H1 (cell line): ENCODE measurements around the gene PGK1. TPM values are rescaled to one million over a fixed set of nuclear protein-coding genes. Genes with fewer than 3 reads are reported as not detected.
A peak's percentile ranks its signal among the peaks of the same experiment; 100 is the strongest.

Experiments
- CTCF ChIA-PET: fragments of 300-600 bp; sonication (Branson Sonifier 250); formaldehyde crosslinking; loops from one replicate; lab custom pipeline; 2021; ENCODE audit not compliant: partially characterized antibody; lab: Charles Lee
- POLR2A ChIA-PET: fragments of 300-600 bp; sonication (Branson Sonifier 250); formaldehyde crosslinking; loops from one replicate; lab custom pipeline; 2021; ENCODE audit warnings: inconsistent platforms; ENCODE audit not compliant: partially characterized antibody; lab: Charles Lee
- DNase-seq, 2 experiments: peaks; one replicate each; pipeline versions ENCODE4 v3.0.0 to v3.0.0-alpha.2; 2010 to 2022; ENCODE audit warnings: low spot score in 2 of 2, low read depth in 1 of 2, mixed read lengths in 1 of 2
- FAIRE-seq: peaks from 2 replicates; lab custom pipeline; 2011; peaks lifted over from hg19 to GRCh38; lab: Jason Lieb, UNC
- H2AFZ ChIP-seq: 2 replicates; pipeline ENCODE4 v1.8.1; 2012; ENCODE audit warnings: low read length, inconsistent platforms
- H2AK5ac ChIP-seq: 2 replicates; pipeline ENCODE4 v1.6.1; 2013; ENCODE audit warnings: low read depth, low read length
- H2BK120ac ChIP-seq: replicated peaks from 2 replicates; pipeline ENCODE3; 2013; ENCODE audit warnings: low read depth, low read length, inconsistent platforms
- H2BK12ac ChIP-seq: 2 replicates; pipeline ENCODE4 v1.6.1; 2013; ENCODE audit warnings: low read depth, low read length
- H2BK15ac ChIP-seq: 2 replicates; pipeline ENCODE4 v1.6.1; 2013; ENCODE audit warnings: low read length
- H2BK20ac ChIP-seq: 2 replicates; pipeline ENCODE4 v1.6.1; 2013; ENCODE audit warnings: low read length
- H2BK5ac ChIP-seq: 2 replicates; pipeline ENCODE4 v1.6.1; 2013; ENCODE audit warnings: low read depth, low read length
- H3K14ac ChIP-seq: 2 replicates; pipeline ENCODE4 v1.6.1; 2013; ENCODE audit warnings: inconsistent platforms; ENCODE audit not compliant: insufficient read length
- H3K18ac ChIP-seq: 2 replicates; pipeline ENCODE4 v1.6.1; 2013; ENCODE audit warnings: low read length; ENCODE audit errors: extremely low read depth
- H3K23ac ChIP-seq: 2 replicates; pipeline ENCODE4 v1.6.1; 2013; ENCODE audit warnings: inconsistent platforms; ENCODE audit not compliant: insufficient read length
- H3K23me2 ChIP-seq: 2 replicates; pipeline ENCODE4 v1.6.1; 2013; ENCODE audit warnings: low read depth, low read length
- H3K27ac ChIP-seq: 2 replicates; pipeline ENCODE4 v1.6.1; 2011; ENCODE audit warnings: low read depth, low read length, inconsistent platforms
- H3K27me3 ChIP-seq, 4 experiments: replicated peaks in 1 of 4; 1 replicate in 1 of 4; 2 replicates in 3 of 4; pipeline versions ENCODE4 v1.6.1 to v1.8.1; 2011 to 2013; ENCODE audit warnings: low read length in 3 of 4, mild to moderate bottlenecking in 3 of 4, inconsistent platforms in 2 of 4, mixed read lengths in 2 of 4, moderate library complexity in 1 of 4; ENCODE audit not compliant: control insufficient read depth in 3 of 4, insufficient read depth in 3 of 4; ENCODE audit errors: extremely low read depth in 1 of 4
- H3K36me3 ChIP-seq, 4 experiments: 2 replicates each; pipeline versions ENCODE4 v1.6.1 to v1.8.1; 2011 to 2013; ENCODE audit warnings: mild to moderate bottlenecking in 4 of 4, low read length in 3 of 4, moderate library complexity in 2 of 4, control low read depth in 1 of 4, inconsistent platforms in 1 of 4; ENCODE audit not compliant: insufficient read depth in 4 of 4, control insufficient read depth in 2 of 4
- H3K4ac ChIP-seq: replicated peaks from 2 replicates; pipeline ENCODE3; 2013; ENCODE audit warnings: low read length, low read depth, mixed read lengths, inconsistent platforms; ENCODE audit not compliant: insufficient read length
- H3K4me1 ChIP-seq, 4 experiments: replicated peaks in 1 of 4; 1 replicate in 1 of 4; 2 replicates in 3 of 4; pipeline versions ENCODE4 v1.6.1 to v1.8.1; 2011 to 2013; ENCODE audit warnings: low read length in 3 of 4, inconsistent platforms in 2 of 4, mixed read lengths in 1 of 4; ENCODE audit not compliant: insufficient read depth in 4 of 4, control insufficient read depth in 3 of 4
- H3K4me2 ChIP-seq, 2 experiments: 2 replicates each; pipeline versions ENCODE4 v1.6.1 to v1.8.1; 2011 to 2013; ENCODE audit warnings: low read depth in 2 of 2, low read length in 2 of 2, control low read depth in 1 of 2, inconsistent platforms in 1 of 2, mild to moderate bottlenecking in 1 of 2; ENCODE audit not compliant: insufficient read depth in 1 of 2
- H3K4me3 ChIP-seq, 4 experiments: fragments of 200-600, 300-600 bp in 1 of 4; sonication (generic), shearing (Covaris generic), sonication (Bioruptor Twin) in 1 of 4; 2 replicates each; pipeline versions ENCODE4 v1.5.1 to v1.8.1; 2011 to 2016; ENCODE audit warnings: low read length in 4 of 4, low read depth in 3 of 4, control low read depth in 2 of 4, inconsistent platforms in 2 of 4, mild to moderate bottlenecking in 2 of 4, mixed read lengths in 1 of 4, moderate library complexity in 1 of 4; ENCODE audit not compliant: insufficient read depth in 2 of 4; ENCODE audit errors: extremely low read depth in 1 of 4
- H3K56ac ChIP-seq: replicated peaks from 2 replicates; pipeline ENCODE3; 2013; ENCODE audit warnings: low read depth, mild to moderate bottlenecking, mixed read lengths, low read length, inconsistent platforms; ENCODE audit not compliant: insufficient read length
- H3K79me1 ChIP-seq: 2 replicates; pipeline ENCODE4 v1.6.1; 2013; ENCODE audit warnings: low read depth, low read length, control low read depth
- H3K79me2 ChIP-seq, 2 experiments: 2 replicates each; pipeline versions ENCODE4 v1.6.1 to v1.8.1; 2012 to 2013; ENCODE audit warnings: low read length in 2 of 2, mild to moderate bottlenecking in 2 of 2, inconsistent platforms in 1 of 2; ENCODE audit not compliant: insufficient read depth in 2 of 2, control insufficient read depth in 1 of 2
- H3K9ac ChIP-seq, 4 experiments: replicated peaks in 1 of 4; 1 replicate in 1 of 4; 2 replicates in 3 of 4; pipeline versions ENCODE4 v1.6.1 to v1.8.1; 2011 to 2013; ENCODE audit warnings: low read depth in 3 of 4, low read length in 3 of 4, control low read depth in 2 of 4, mild to moderate bottlenecking in 2 of 4, moderate library complexity in 2 of 4, inconsistent platforms in 1 of 4; ENCODE audit errors: extremely low read depth in 1 of 4
- H3K9me3 ChIP-seq, 2 experiments: 2 replicates each; pipeline versions ENCODE4 v1.6.1 to v1.8.1; 2012 to 2013; ENCODE audit warnings: mild to moderate bottlenecking in 2 of 2, moderate library complexity in 2 of 2, control low read depth in 1 of 2, inconsistent platforms in 1 of 2, low read depth in 1 of 2, low read length in 1 of 2, mixed read lengths in 1 of 2; ENCODE audit not compliant: insufficient read depth in 2 of 2
- H4K20me1 ChIP-seq, 2 experiments: replicated peaks in 1 of 2; 2 replicates each; pipeline versions ENCODE3 to v1.8.1; 2011 to 2013; ENCODE audit warnings: inconsistent platforms in 2 of 2, low read length in 2 of 2, mild to moderate bottlenecking in 1 of 2; ENCODE audit not compliant: insufficient read depth in 2 of 2, control insufficient read depth in 1 of 2
- H4K5ac ChIP-seq: 2 replicates; pipeline ENCODE4 v1.6.1; 2013; ENCODE audit warnings: low read length, low read depth, mixed read lengths, inconsistent platforms; ENCODE audit not compliant: insufficient read length
- H4K8ac ChIP-seq: 2 replicates; pipeline ENCODE4 v1.8.0; 2013; ENCODE audit warnings: mild to moderate bottlenecking, moderate library complexity, low read length, inconsistent platforms; ENCODE audit not compliant: insufficient read depth; ENCODE audit errors: extremely low read depth
- H4K91ac ChIP-seq: replicated peaks from 2 replicates; pipeline ENCODE3; 2013; ENCODE audit warnings: low read length, mixed read lengths, inconsistent platforms; ENCODE audit not compliant: insufficient read length
- BACH1 ChIP-seq: IDR thresholded peaks from 2 replicates; pipeline ENCODE4 v1.6.1; 2012; ENCODE audit warnings: low read length, improper control_type of control experiment
- CBX8 ChIP-seq: fragments of 300-800, 300-1000 bp; sonication (generic); IDR thresholded peaks from 2 replicates; pipeline ENCODE4 v1.7.1; 2016; ENCODE audit warnings: low read depth, low read length, borderline replicate concordance
- CTCF ChIP-seq, 3 experiments: IDR thresholded peaks; 1 replicate in 2 of 3; 2 replicates in 1 of 3; pipeline versions ENCODE4 v1.5.1 to v1.6.1; 2011; ENCODE audit warnings: low read length in 3 of 3, mild to moderate bottlenecking in 3 of 3, inconsistent platforms in 2 of 3, low read depth in 1 of 3, moderate library complexity in 1 of 3; ENCODE audit not compliant: insufficient read depth in 1 of 3; ENCODE audit errors: control extremely low read depth in 1 of 3
- JUND ChIP-seq: IDR thresholded peaks from 2 replicates; pipeline ENCODE4 v1.6.1; 2011; ENCODE audit warnings: mild to moderate bottlenecking, improper control_type of control experiment, low read length
- POU5F1 ChIP-seq: IDR thresholded peaks from 2 replicates; pipeline ENCODE4 v1.6.1; 2011; ENCODE audit warnings: low read depth, mild to moderate bottlenecking, low read length, moderate library complexity
- RAD21 ChIP-seq, 2 experiments: IDR thresholded peaks in 1 of 2; conservative IDR thresholded peaks in 1 of 2; 2 replicates each; pipeline ENCODE4 v1.6.1; 2011; ENCODE audit warnings: low read depth in 2 of 2, low read length in 2 of 2, improper control_type of control experiment in 1 of 2, inconsistent platforms in 1 of 2, mild to moderate bottlenecking in 1 of 2, moderate library complexity in 1 of 2
- RFX5 ChIP-seq: IDR thresholded peaks from 2 replicates; pipeline ENCODE4 v1.6.1; 2011; ENCODE audit warnings: low read depth, low read length, improper control_type of control experiment, borderline replicate concordance
- WGBS, 2 experiments: shearing (Covaris generic) in 1 of 2; methylation state at CpG; one replicate each; pipeline versions ENCODE4 v1.1.6 to v1.1.7; 2013 to 2015; ENCODE audit warnings: low lambda C conversion rate in 2 of 2, mixed read lengths in 2 of 2, inconsistent platforms in 1 of 2, low coverage in 1 of 2, missing lambda C conversion rate in 1 of 2; ENCODE audit not compliant: insufficient replicate concordance in 2 of 2, insufficient coverage in 1 of 2, insufficient read length in 1 of 2; ENCODE audit errors: extremely low coverage in 1 of 2, missing lambda C conversion rate in 1 of 2; 5-methylcytosine and 5-hydroxymethylcytosine counted together
- polyA plus RNA-seq, 7 experiments: library from polyadenylated mRNA; depleted of rRNA in 3 of 7; stranded (reverse) in 5 of 7; unstranded in 2 of 7; fragments of >200 nt in 5 of 7; fragments of 200-250 nt in 2 of 7; gene quantifications; 1 replicate in 5 of 7; 2 replicates in 1 of 7; 4 replicates in 1 of 7; pipeline versions ENCODE4 v1.2.1 to v1.2.3, GENCODE V29; 2011 to 2013; ENCODE audit warnings: missing spikeins in 2 of 7, mixed read lengths in 2 of 7
- total RNA-seq: library from RNA; stranded (reverse); fragmentation: NEBNext Ultra II Directional; extraction: Animal tissue kit (Norgen Biotek cat#: 25700); gene quantifications from 2 replicates; pipeline ENCODE4 v1.2.1, GENCODE V29; 2021
- TF ChIP-seq, protein P1 (sequence below): IDR thresholded peaks from 2 replicates; pipeline ENCODE4 v1.6.1; 2012; ENCODE audit warnings: inconsistent platforms
- TF ChIP-seq, protein P2 (sequence below): IDR thresholded peaks from 2 replicates; pipeline ENCODE4 v1.6.1; 2011; ENCODE audit warnings: low read length, improper control_type of control experiment

The PGK1 gene
- total and polyA plus RNA-seq, 2 of the 8 experiments (the other 6 are each of a cell fraction or from before 2014, with no cell fraction given) = 328 to 427 TPM

GRCh38 chrX:78092296-78092695 lies 11.8 kb upstream of the PGK1 start:
- H3K23ac ChIP-seq = no peak overlapping the region
- no peak overlapping the region for H4K8ac ChIP-seq
- H3K9me3 ChIP-seq = no peaks in the 10 kb centered on the region
- WGBS, 2 experiments = 15% methylated on average over 2 of the region's 2 CpGs; no CpG with 5 or more reads in 1 of the 2 experiments
- ChIA-PET CTCF (interaction anchor here (0.8 to 2.1 kb wide), 10 partner anchors 10 to 67 kb away, joined by 3 to 8 read pairs (median 4); partner anchors contain the start of gene PGK1), POLR2A (interaction anchor here (1.1 to 1.5 kb wide), 3 partner anchors 11 to 1944 kb away, joined by 3 to 5 read pairs (median 3); no protein-coding TSS in a partner anchor)
- H4K5ac ChIP-seq = no peak overlapping the region
- H2BK12ac ChIP-seq = 0 out of 2 replicates have a peak overlapping the region, but pooled peaks have one; percentile 27
- no peak overlapping the region for H3K56ac ChIP-seq
- H3K14ac ChIP-seq = no peak overlapping the region
- no peak overlapping the region for H2BK20ac ChIP-seq
- no peaks in the 10 kb centered on the region for H3K27me3 ChIP-seq
- no peak overlapping the region; a peak in 1 of 4 replicates for H3K4me2 ChIP-seq
- H2AFZ ChIP-seq = peak overlapping the region; percentile 81; the same call in 1 of the 2 replicates
- peak overlapping the region; percentile 39; the same call in 1 of the 2 replicates for H2BK5ac ChIP-seq
- DNase-seq = peak in 1 of 2 experiments; percentile 46
- no peaks in the 10 kb centered on the region for H3K36me3 ChIP-seq
- no peaks in the 10 kb centered on the region for H3K79me1 ChIP-seq
- no peak overlapping the region for H2BK15ac ChIP-seq
- H3K4ac ChIP-seq = no peak overlapping the region
- no peak overlapping the region for H3K9ac ChIP-seq
- H3K4me3 ChIP-seq = no peak overlapping the region
- H3K27ac ChIP-seq = no peak overlapping the region
- H3K79me2 ChIP-seq = no peaks in the 10 kb centered on the region
- FAIRE-seq = peak; percentile 88
- no peaks in the 10 kb centered on the region for H3K23me2 ChIP-seq
- no peak overlapping the region; the same call in 1 of the 2 replicates for H3K18ac ChIP-seq
- H2BK120ac ChIP-seq = no peak overlapping the region
- no peak overlapping the region for H4K91ac ChIP-seq
- peaks cover 0 to 8% (median 3%) of the 10 kb centered on the region in 4 experiments; a peak in 3 of 7 replicates for H3K4me1 ChIP-seq
- H4K20me1 ChIP-seq = no peaks in the 10 kb centered on the region
- H2AK5ac ChIP-seq = no peak overlapping the region
- no peak for TF ChIP-seq RFX5
- TF ChIP-seq CTCF (IDR thresholded peaks at IDR 0.05; ENCODE audit: control extremely low read depth in 1 of 3, insufficient read depth in 1 of 3, low read depth in 1 of 3, low read length in 3 of 3) = peak; percentile 32 to 47 (median 47); a peak in 3 of 4 replicates
- TF ChIP-seq JUND = no peak
- TF ChIP-seq RAD21 (IDR thresholded peaks at IDR 0.05 in 1 of 2, conservative IDR thresholded peaks at IDR 0.05 in 1 of 2; ENCODE audit: low read depth in 2 of 2, low read length in 2 of 2) = peak; percentile 72 to 76
- TF ChIP-seq BACH1 = no peak
- no peak for TF ChIP-seq POU5F1
- TF ChIP-seq CBX8 = no peak
- TF ChIP-seq, protein P1, sequence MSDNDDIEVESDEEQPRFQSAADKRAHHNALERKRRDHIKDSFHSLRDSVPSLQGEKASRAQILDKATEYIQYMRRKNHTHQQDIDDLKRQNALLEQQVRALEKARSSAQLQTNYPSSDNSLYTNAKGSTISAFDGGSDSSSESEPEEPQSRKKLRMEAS = no peak
- TF ChIP-seq, protein P2, sequence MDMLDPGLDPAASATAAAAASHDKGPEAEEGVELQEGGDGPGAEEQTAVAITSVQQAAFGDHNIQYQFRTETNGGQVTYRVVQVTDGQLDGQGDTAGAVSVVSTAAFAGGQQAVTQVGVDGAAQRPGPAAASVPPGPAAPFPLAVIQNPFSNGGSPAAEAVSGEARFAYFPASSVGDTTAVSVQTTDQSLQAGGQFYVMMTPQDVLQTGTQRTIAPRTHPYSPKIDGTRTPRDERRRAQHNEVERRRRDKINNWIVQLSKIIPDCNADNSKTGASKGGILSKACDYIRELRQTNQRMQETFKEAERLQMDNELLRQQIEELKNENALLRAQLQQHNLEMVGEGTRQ = no peak
